CD4-positive, alpha-beta T cell treated with Interleukin-6 for 4 hours (primary cell): ENCODE measurements around the gene TFPI2.

Source experiments
- DNase-seq: peaks from one replicate; pipeline ENCODE4 v3.0.0-alpha.2; 2020; ENCODE audit warnings: mixed read lengths

Gene TFPI2

GRCh38 chr7:93906267-93906666, 15.7 kb upstream of the TFPI2 start, which contains the start of gene GNGT1:
TSS of gene GNGT1 (plus strand) at chr7:93906567. CDS start at chr7:93906747, 180 bp downstream.
- DNase-seq = no peak

- DNase-seq = no peak
These were observed 12.3 kb upstream of the TFPI2 start for GRCh38 chr7:93902777-93903423.

GRCh38 chr7:93897680-93898079, 7.1 kb upstream of the TFPI2 start:
- DNase-seq = no peak

GRCh38 chr7:93895859-93896600, 5.5 kb upstream of the TFPI2 start:
- DNase-seq = no peak

- DNase-seq = no peak
These were observed 4.5 kb upstream of the TFPI2 start for GRCh38 chr7:93894966-93895640.

GRCh38 chr7:93894426-93894825, 3.9 kb upstream of the TFPI2 start:
- no peak for DNase-seq

- no peak for DNase-seq
These were observed 501 bp downstream of the TFPI2 start for GRCh38 chr7:93890041-93890463.

GRCh38 chr7:93889261-93889660, 1.3 kb downstream of the TFPI2 start:
- no peak for DNase-seq

- DNase-seq = no peak
These were observed 6.0 kb downstream of the TFPI2 start for GRCh38 chr7:93884541-93884940.

- no peak for DNase-seq
These were observed 6.6 kb downstream of the TFPI2 start for GRCh38 chr7:93883917-93884345.

- DNase-seq = no peak
These were observed 7.3 kb downstream of the TFPI2 start for GRCh38 chr7:93883078-93883916.

- DNase-seq = no peak
These were observed 8.1 kb downstream of the TFPI2 start for GRCh38 chr7:93882468-93882867.

- no peak for DNase-seq
These were observed 11.2 kb downstream of the TFPI2 start for GRCh38 chr7:93879356-93879755.

- no peak for DNase-seq
These were observed 12.8 kb downstream of the TFPI2 start for GRCh38 chr7:93877742-93878141.

- DNase-seq = no peak
These were observed 16.5 kb downstream of the TFPI2 start for GRCh38 chr7:93873998-93874574.

- DNase-seq = no peak
These were observed 23.7 kb downstream of the TFPI2 start for GRCh38 chr7:93866886-93867285.

GRCh38 chr7:93862651-93863050, 27.9 kb downstream of the TFPI2 start:
- DNase-seq = no peak

- no peak for DNase-seq
These were observed 29.1 kb downstream of the TFPI2 start for GRCh38 chr7:93861325-93861949.

GRCh38 chr7:93860261-93860660, 30.3 kb downstream of the TFPI2 start:
- no peak for DNase-seq

- DNase-seq = no peak
These were observed 31.7 kb downstream of the TFPI2 start for GRCh38 chr7:93858857-93859256.

GRCh38 chr7:93856323-93856722, 34.2 kb downstream of the TFPI2 start:
- DNase-seq = no peak

GRCh38 chr7:93855797-93856196, 34.8 kb downstream of the TFPI2 start:
- no peak for DNase-seq
